Mesothelial cell of epicardium (in vitro differentiated cells): Measurements from ENCODE around the gene DCAF8L2. TPM values are rescaled to one million over a fixed set of nuclear protein-coding genes. Genes with fewer than 3 reads are reported as not detected.
"Not testable (repeated sequence)": the region's sequence is repeated elsewhere in the genome, so short reads cannot be mapped to it uniquely, and the experiment has no call there.

ENCODE experiments used
- DNase-seq, 2 experiments: peaks; one replicate each; pipeline ENCODE4 v3.0.0; 2021; ENCODE audit warnings: low spot score in 2 of 2; ENCODE audit not compliant: unreplicated experiment in 2 of 2
- H3K27ac Mint-ChIP-seq: 2 replicates; pipeline ENCODE4 v1.8.0; 2021; ENCODE audit warnings: mixed read lengths
- H3K27me3 Mint-ChIP-seq: 2 replicates; pipeline ENCODE4 v1.8.0; 2021; ENCODE audit warnings: low read depth, mixed read lengths
- H3K36me3 Mint-ChIP-seq: 2 replicates; pipeline ENCODE4 v1.8.0; 2021; ENCODE audit warnings: mixed read lengths
- H3K4me1 Mint-ChIP-seq: 2 replicates; pipeline ENCODE4 v1.8.0; 2021; ENCODE audit warnings: mixed read lengths
- H3K4me3 Mint-ChIP-seq: 2 replicates; pipeline ENCODE4 v1.8.0; 2021; ENCODE audit warnings: mild to moderate bottlenecking, moderate library complexity, mixed read lengths
- H3K9me3 Mint-ChIP-seq: 2 replicates; pipeline ENCODE4 v1.8.0; 2021; ENCODE audit warnings: mixed read lengths
- total RNA-seq: library from RNA; stranded (reverse); gene quantifications from 3 replicates; pipeline ENCODE4 v1.2.1, GENCODE V29; 2021
- TF ChIP-seq, protein P1 (sequence below): fragments of 200-600 bp; sonication (generic); IDR thresholded peaks from one replicate; pipeline ENCODE4 v1.5.0; 2021; ENCODE audit warnings: antibody characterized with exemption; ENCODE audit not compliant: unreplicated experiment

DCAF8L2 gene
- total RNA-seq, 1 donor from 2014 or later = 0.11 TPM

DNA sequence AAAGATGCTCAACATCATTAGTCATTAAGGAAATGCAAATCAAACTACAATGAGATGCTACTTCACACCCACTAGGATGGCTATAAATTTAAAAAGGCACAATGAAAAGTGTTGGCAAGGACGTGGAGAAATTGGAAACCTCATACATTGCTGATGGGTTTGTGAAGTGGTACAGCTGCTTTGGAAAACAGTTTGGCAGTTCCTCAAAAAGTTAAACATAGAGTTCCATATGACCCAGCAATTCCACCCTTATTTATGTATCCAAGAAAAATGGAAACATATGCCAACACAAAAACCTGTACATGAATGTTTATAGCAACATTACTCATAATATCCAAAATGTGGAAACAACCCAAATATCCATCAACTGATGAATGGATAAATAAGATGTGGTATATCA, 116.4 kb downstream of the DCAF8L2 start:
- Mint-ChIP-seq H3K27ac (no peak overlapping the region), H3K27me3 (no peaks in the 10 kb centered on the region), H3K4me1 (no peaks in the 10 kb centered on the region), H3K36me3 (peaks cover 2% of the 10 kb centered on the region), H3K4me3 (no peak overlapping the region), H3K9me3 (peaks cover 46% of the 10 kb centered on the region)
- DNase-seq = no peak
- TF ChIP-seq, protein P1, sequence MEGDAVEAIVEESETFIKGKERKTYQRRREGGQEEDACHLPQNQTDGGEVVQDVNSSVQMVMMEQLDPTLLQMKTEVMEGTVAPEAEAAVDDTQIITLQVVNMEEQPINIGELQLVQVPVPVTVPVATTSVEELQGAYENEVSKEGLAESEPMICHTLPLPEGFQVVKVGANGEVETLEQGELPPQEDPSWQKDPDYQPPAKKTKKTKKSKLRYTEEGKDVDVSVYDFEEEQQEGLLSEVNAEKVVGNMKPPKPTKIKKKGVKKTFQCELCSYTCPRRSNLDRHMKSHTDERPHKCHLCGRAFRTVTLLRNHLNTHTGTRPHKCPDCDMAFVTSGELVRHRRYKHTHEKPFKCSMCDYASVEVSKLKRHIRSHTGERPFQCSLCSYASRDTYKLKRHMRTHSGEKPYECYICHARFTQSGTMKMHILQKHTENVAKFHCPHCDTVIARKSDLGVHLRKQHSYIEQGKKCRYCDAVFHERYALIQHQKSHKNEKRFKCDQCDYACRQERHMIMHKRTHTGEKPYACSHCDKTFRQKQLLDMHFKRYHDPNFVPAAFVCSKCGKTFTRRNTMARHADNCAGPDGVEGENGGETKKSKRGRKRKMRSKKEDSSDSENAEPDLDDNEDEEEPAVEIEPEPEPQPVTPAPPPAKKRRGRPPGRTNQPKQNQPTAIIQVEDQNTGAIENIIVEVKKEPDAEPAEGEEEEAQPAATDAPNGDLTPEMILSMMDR = no peak

DNA sequence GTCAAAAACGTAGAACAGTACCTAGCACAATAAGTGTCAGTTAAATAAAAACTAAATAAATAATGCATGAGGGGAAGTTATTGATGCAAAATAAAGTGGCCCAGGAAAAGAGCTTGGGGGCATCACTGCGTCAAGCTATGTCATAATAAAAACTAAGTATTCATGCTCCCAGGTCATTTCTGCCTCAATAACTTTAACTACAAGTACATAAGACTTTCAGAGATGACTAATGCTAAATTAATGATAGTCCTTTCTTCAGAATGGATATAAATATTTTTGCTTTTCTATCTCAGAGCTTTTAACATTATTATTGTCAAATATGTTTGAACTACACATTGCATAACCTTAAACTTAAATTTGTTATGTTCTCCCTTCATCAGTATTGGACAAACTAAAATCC, 125.5 kb downstream of the DCAF8L2 start:
- Mint-ChIP-seq H3K27ac (no peak overlapping the region), H3K4me3 (no peak overlapping the region), H3K4me1 (peaks cover 2% of the 10 kb centered on the region), H3K9me3 (peaks cover 32% of the 10 kb centered on the region), H3K27me3 (no peaks in the 10 kb centered on the region), H3K36me3 (peaks cover 4% of the 10 kb centered on the region)
- DNase-seq = no peak
- TF ChIP-seq, protein P1 = no peak

DNA sequence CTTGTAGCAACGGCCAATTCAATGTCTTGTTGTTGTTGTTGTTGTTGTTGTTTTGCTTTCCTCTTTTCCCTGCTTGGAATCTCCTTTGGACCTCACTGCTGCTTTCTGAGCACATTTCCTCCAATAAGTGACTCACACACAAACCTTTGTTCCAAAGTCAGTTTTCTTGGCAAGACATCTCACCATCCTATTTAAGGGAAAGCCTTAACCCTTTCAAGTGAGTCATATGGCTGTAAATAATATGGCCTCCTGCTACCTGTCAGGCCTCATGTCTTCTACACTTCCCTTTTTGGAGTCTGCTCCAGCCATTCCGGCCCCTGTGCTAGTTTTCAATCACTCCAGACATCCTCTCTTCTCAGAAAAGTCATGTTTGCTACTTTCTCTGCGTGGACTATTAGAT, 138.1 kb downstream of the DCAF8L2 start:
- TF ChIP-seq, protein P1 = no peak
- DNase-seq = no peak
- H3K27ac Mint-ChIP-seq = no peak overlapping the region
- no peaks in the 10 kb centered on the region for H3K36me3 Mint-ChIP-seq
- peaks cover 24% of the 10 kb centered on the region for H3K9me3 Mint-ChIP-seq
- H3K4me3 Mint-ChIP-seq = no peak overlapping the region
- H3K27me3 Mint-ChIP-seq = no peaks in the 10 kb centered on the region
- no peaks in the 10 kb centered on the region for H3K4me1 Mint-ChIP-seq

DNA sequence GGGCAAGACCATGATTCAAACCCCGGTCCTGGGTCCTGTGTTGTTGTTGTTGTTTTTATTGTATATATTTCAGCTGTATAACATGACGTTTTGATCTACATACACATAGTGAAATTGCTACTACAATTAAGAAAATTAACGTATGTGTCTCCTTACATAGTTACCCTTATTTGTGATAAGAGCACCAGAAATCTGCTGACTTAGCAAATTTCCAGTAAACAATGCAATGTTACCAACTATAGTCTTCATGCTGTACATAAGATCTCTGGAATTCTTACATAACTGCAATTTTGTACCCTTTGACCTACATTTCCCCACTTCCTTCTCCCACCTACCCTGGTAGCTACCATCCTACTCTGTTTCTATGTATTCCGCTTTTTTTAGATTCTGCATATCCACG, 141.8 kb downstream of the DCAF8L2 start:
- H3K27ac Mint-ChIP-seq = no peak overlapping the region
- H3K4me1 Mint-ChIP-seq = no peaks in the 10 kb centered on the region
- no peaks in the 10 kb centered on the region for H3K36me3 Mint-ChIP-seq
- H3K9me3 Mint-ChIP-seq = peaks cover 28% of the 10 kb centered on the region
- no peaks in the 10 kb centered on the region for H3K27me3 Mint-ChIP-seq
- no peak overlapping the region for H3K4me3 Mint-ChIP-seq
- no peak for DNase-seq
- TF ChIP-seq, protein P1 = no peak

DNA sequence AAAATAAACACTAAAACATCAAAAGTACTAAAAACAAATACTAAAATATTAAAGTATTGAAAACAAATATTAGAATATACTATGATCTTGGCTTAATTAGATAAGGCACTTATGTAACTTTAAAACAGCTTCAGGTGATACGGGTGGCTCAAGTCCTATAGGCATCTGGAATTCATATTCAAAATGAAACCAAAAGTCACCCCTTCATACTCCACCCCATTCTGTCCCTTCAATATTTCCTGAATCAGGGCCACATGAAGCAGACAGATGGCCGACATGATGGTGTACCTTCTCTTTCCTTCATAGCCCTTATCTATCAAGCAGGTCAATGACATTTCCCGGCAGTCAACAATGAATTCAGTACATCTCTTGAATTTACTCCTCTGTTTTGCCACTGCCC, 145.8 kb downstream of the DCAF8L2 start:
- Mint-ChIP-seq H3K4me1 (peaks cover 9% of the 10 kb centered on the region), H3K27me3 (no peaks in the 10 kb centered on the region), H3K4me3 (no peak overlapping the region), H3K36me3 (no peaks in the 10 kb centered on the region), H3K27ac (no peak overlapping the region), H3K9me3 (peaks cover 25% of the 10 kb centered on the region)
- DNase-seq = no peak
- TF ChIP-seq, protein P1 = no peak

DNA sequence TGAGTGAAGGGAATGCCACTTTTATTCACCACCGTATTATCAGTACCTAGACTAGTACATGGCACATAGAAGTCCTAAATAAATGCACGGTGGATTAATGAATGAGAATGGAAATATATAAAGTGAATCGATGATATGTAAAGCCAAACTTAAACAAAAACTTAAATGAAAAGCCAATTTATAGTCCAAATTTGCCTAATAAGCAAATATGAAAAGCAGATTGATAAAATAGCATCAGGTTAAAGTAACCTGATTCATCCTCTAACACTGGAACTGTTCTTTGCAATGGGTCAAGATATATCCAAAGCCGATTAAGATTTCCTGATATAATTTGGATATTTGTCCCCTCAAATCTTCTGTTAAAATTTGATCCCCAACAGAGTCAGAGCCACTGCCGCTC, 150.8 kb downstream of the DCAF8L2 start:
- H3K9me3 Mint-ChIP-seq = peaks cover 13% of the 10 kb centered on the region
- H3K4me3 Mint-ChIP-seq = no peak overlapping the region
- H3K27me3 Mint-ChIP-seq = no peaks in the 10 kb centered on the region
- DNase-seq = no peak
- H3K4me1 Mint-ChIP-seq = peaks cover 9% of the 10 kb centered on the region
- no peak overlapping the region for H3K27ac Mint-ChIP-seq
- TF ChIP-seq, protein P1 = no peak
- H3K36me3 Mint-ChIP-seq = no peaks in the 10 kb centered on the region

DNA sequence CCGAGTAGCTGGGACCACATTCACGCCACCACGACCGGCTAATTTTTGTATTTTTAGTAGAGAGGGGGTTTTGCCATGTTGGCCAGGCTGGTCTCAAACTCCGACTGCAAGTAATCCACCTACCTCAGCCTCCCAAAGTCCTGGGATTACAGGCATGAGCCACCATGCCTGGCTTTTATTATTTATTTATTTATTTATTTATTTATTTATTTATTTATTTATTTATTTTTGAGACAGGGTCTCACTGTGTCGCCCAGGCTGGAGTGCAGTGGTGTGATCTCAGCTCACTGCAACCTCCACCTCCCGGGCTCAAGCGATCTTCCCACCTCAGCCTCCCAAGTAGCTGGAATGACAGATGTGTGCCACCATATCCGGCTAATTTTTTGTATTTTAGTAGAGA, 153.4 kb downstream of the DCAF8L2 start:
- H3K27ac Mint-ChIP-seq, H3K36me3 Mint-ChIP-seq, H3K4me3 Mint-ChIP-seq, H3K27me3 Mint-ChIP-seq, DNase-seq, H3K4me1 Mint-ChIP-seq: not testable (repeated sequence)
- H3K9me3 Mint-ChIP-seq = peaks cover 33% of the 10 kb centered on the region
